GM12892 (cell line): Measurements from ENCODE around the gene CMIP.

ENCODE experiments used
- DNase-seq: peaks from one replicate; pipeline ENCODE4 v3.0.0; 2011; ENCODE audit not compliant: insufficient read length
- FAIRE-seq: peaks from 2 replicates; lab custom pipeline; 2011; peaks lifted over from hg19 to GRCh38; lab: Jason Lieb, UNC
- POLR2A ChIP-seq: IDR thresholded peaks from 2 replicates; pipeline ENCODE4 v1.6.1; 2011; ENCODE audit warnings: low read depth, low read length, control low read depth
- POLR2AphosphoS5 ChIP-seq: IDR thresholded peaks from 2 replicates; pipeline ENCODE4 v1.6.1; 2011; ENCODE audit warnings: low read depth, low read length, control low read depth
- TAF1 ChIP-seq: IDR thresholded peaks from 2 replicates; pipeline ENCODE4 v1.6.1; 2011; ENCODE audit warnings: low read depth, mild to moderate bottlenecking, control low read depth, low read length, borderline replicate concordance

Gene CMIP

GRCh38 chr16:81461243-81461642 lies 16.6 kb downstream of the CMIP start:
- FAIRE-seq: no peak
- TF ChIP-seq POLR2A: no peak
- no peak for DNase-seq

GRCh38 chr16:81461766-81462165 lies 17.2 kb downstream of the CMIP start:
- FAIRE-seq: no peak
- DNase-seq: no peak
- TF ChIP-seq TAF1: no peak
- no peak for TF ChIP-seq POLR2A
- TF ChIP-seq POLR2AphosphoS5: no peak

- no peak for FAIRE-seq
- DNase-seq: no peak
Measured at GRCh38 chr16:81462683-81463082, 18.1 kb downstream of the CMIP start.

GRCh38 chr16:81463296-81463890 lies 18.8 kb downstream of the CMIP start:
- DNase-seq (no peak), FAIRE-seq (no peak)
- TF ChIP-seq POLR2A (no peak), TAF1 (no peak), POLR2AphosphoS5 (no peak)

More at GRCh38 chr16:81462683-81463082, 18.1 kb downstream of the CMIP start:
- TF ChIP-seq POLR2AphosphoS5 (no peak), TAF1 (no peak)

- no peak for DNase-seq
- TF ChIP-seq POLR2A: no peak
- TF ChIP-seq TAF1: no peak
- no peak for TF ChIP-seq POLR2AphosphoS5
- FAIRE-seq: no peak
Measured at GRCh38 chr16:81464279-81464678, 19.7 kb downstream of the CMIP start.

GRCh38 chr16:81465375-81465943 lies 20.9 kb downstream of the CMIP start:
- FAIRE-seq: no peak
- TF ChIP-seq POLR2AphosphoS5 (no peak), TAF1 (no peak), POLR2A (no peak)

GRCh38 chr16:81466356-81466980 lies 21.9 kb downstream of the CMIP start:
- TF ChIP-seq TAF1 (no peak), POLR2AphosphoS5 (no peak), POLR2A (no peak)
- FAIRE-seq (no peak), DNase-seq (no peak)

More at GRCh38 chr16:81465375-81465943, 20.9 kb downstream of the CMIP start:
- DNase-seq: no peak

- DNase-seq (no peak), FAIRE-seq (no peak)
- TF ChIP-seq TAF1 (no peak), POLR2A (no peak), POLR2AphosphoS5 (no peak)
Measured at GRCh38 chr16:81467072-81467471, 22.5 kb downstream of the CMIP start.

GRCh38 chr16:81467815-81468214 lies 23.2 kb downstream of the CMIP start:
- FAIRE-seq (no peak), DNase-seq (no peak)
- TF ChIP-seq POLR2A (no peak), TAF1 (no peak), POLR2AphosphoS5 (no peak)

- no peak for DNase-seq
- no peak for FAIRE-seq
- TF ChIP-seq POLR2A: no peak
- no peak for TF ChIP-seq TAF1
Measured at GRCh38 chr16:81468269-81468902, 23.8 kb downstream of the CMIP start.

GRCh38 chr16:81469183-81469677 lies 24.6 kb downstream of the CMIP start:
- no peak for FAIRE-seq
- TF ChIP-seq POLR2AphosphoS5 (no peak), POLR2A (no peak), TAF1 (no peak)
- no peak for DNase-seq
